Breast epithelium (tissue), 3 donors: Measurements from ENCODE around the gene CYP4F22.

Experiments used
- CTCF ChIP-seq, 3 donors: fragments of 450-650 bp; IDR thresholded peaks; one replicate each; pipeline ENCODE4 v1.5.1; 2016 to 2017; ENCODE audit warnings: antibody characterized with exemption in 3 of 3, mild to moderate bottlenecking in 3 of 3, moderate library complexity in 3 of 3
- POLR2AphosphoS5 ChIP-seq, 3 donors: sonication (generic); formaldehyde crosslinking; IDR thresholded peaks; one replicate each; pipeline ENCODE4 v1.6.1; 2017; ENCODE audit warnings: antibody characterized with exemption in 3 of 3

GRCh38 chr19:15563325-15563794, 55.0 kb downstream of the CYP4F22 start:
- TF ChIP-seq CTCF (IDR thresholded peaks at IDR 0.05) (no peak), POLR2AphosphoS5 (IDR thresholded peaks at IDR 0.05) (no peak)
